A673 (cell line): Measurements from ENCODE around the gene C16orf82. TPM values are rescaled to one million over a fixed set of nuclear protein-coding genes. Genes with fewer than 3 reads are reported as not detected.

ENCODE experiments used
- BruUV-seq: library from RNA; stranded (reverse); fragments of 400-500 nt; replicated peaks from 2 replicates; lab custom pipeline; 2021; lab: Mats Ljungman, UMichigan
- CTCF ChIA-PET: fragments of 300-600 bp; sonication (Branson Sonifier 250); formaldehyde crosslinking; loops from one replicate; lab custom pipeline; 2022; ENCODE audit warnings: antibody characterized with exemption; lab: Charles Lee
- POLR2A ChIA-PET: fragments of 300-600 bp; sonication (Branson Sonifier 250); formaldehyde crosslinking; loops from one replicate; lab custom pipeline; 2022; ENCODE audit warnings: antibody characterized with exemption; ENCODE audit not compliant: low non-redundant PET; lab: Charles Lee
- DNase-seq: peaks from one replicate; pipeline ENCODE4 v3.0.0-alpha.2; 2015; ENCODE audit warnings: low spot score
- H3K27ac ChIP-seq: fragments of 200-600 bp; sonication (generic); 2 replicates; pipeline ENCODE4 v1.5.1; 2016; ENCODE audit warnings: mixed run types, low read depth, mild to moderate bottlenecking, mixed read lengths, antibody characterized with exemption, low read length; ENCODE audit not compliant: poor library complexity, severe bottlenecking
- H3K27me3 ChIP-seq: fragments of 200-600 bp; sonication (generic); replicated peaks from 2 replicates; pipeline ENCODE4 v1.6.1; 2017; ENCODE audit warnings: mixed run types, low read depth, mild to moderate bottlenecking, mixed read lengths, antibody characterized with exemption, low read length; ENCODE audit not compliant: insufficient read depth, poor library complexity
- H3K36me3 ChIP-seq: fragments of 200-600 bp; sonication (generic); 2 replicates; pipeline ENCODE4 v1.6.1; 2016; ENCODE audit warnings: mixed run types, mild to moderate bottlenecking, mixed read lengths, antibody characterized with exemption, low read length; ENCODE audit not compliant: insufficient read depth, poor library complexity, severe bottlenecking
- H3K4me1 ChIP-seq: fragments of 200-600 bp; sonication (generic); 2 replicates; pipeline ENCODE4 v1.6.1; 2017; ENCODE audit warnings: mixed run types, mild to moderate bottlenecking, mixed read lengths, antibody characterized with exemption, low read length; ENCODE audit not compliant: insufficient read depth, poor library complexity, severe bottlenecking
- H3K4me3 ChIP-seq: fragments of 200-600 bp; sonication (generic); 2 replicates; pipeline ENCODE4 v1.5.1; 2016; ENCODE audit warnings: low read depth, mixed run types, mild to moderate bottlenecking, mixed read lengths, low read length; ENCODE audit not compliant: poor library complexity, severe bottlenecking
- H3K9me3 ChIP-seq: fragments of 200-600 bp; sonication (generic); 2 replicates; pipeline ENCODE4 v1.6.1; 2016; ENCODE audit warnings: mixed run types, low read depth, mild to moderate bottlenecking, mixed read lengths, antibody characterized with exemption, low read length; ENCODE audit not compliant: poor library complexity, severe bottlenecking
- EZH2 ChIP-seq: fragments of 200-600 bp; sonication (generic); IDR thresholded peaks from 2 replicates; pipeline ENCODE4 v1.6.1; 2017; ENCODE audit warnings: borderline replicate concordance, low read depth, mild to moderate bottlenecking, mixed read lengths, antibody characterized with exemption, low read length; ENCODE audit not compliant: poor library complexity, severe bottlenecking
- intact Hi-C: fragments of 100-400 bp; cut with micrococcal nuclease; formaldehyde crosslinking; loops from one replicate; pipeline ENCODE4 v1.10.0; 2022; ENCODE audit not compliant: unreplicated experiment
- total RNA-seq: library from RNA; stranded (reverse); gene quantifications from 2 replicates; pipeline ENCODE4 v1.2.3, GENCODE V29; 2021
- TF ChIP-seq, protein P1 (sequence below): fragments of 300-800, 200-600 bp; sonication (generic); conservative IDR thresholded peaks from 2 replicates; pipeline ENCODE4 v1.5.1; 2017; ENCODE audit warnings: low read depth, mild to moderate bottlenecking, antibody characterized with exemption, low read length, moderate library complexity, mixed read lengths

Gene C16orf82
- total RNA-seq, 1 experiment from 2014 or later: not detected

DNA sequence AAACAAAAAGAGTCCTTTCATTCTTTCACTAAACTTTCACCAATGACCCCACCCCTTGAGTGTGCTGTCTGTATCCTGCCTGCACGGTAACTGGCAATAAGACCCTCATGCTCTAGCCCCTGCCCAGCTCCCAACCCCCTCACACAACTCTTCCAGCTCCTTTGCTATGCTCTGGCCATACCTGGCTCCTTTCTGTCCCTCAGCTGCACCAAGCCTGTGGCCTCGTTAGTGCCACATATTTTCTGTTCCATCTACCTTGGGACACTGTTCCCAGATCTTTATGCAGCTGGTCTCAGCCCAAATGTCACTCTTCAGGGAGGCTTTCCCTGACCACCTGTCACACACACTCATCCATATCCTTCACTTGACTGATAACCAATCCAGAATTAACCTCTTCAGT, 47.3 kb downstream of the C16orf82 start:
- Histone ChIP-seq H3K4me1 (peaks cover 5% of the 10 kb centered on the region), H3K36me3 (no peaks in the 10 kb centered on the region), H3K27me3 (peaks cover 2% of the 10 kb centered on the region), H3K4me3 (no peak overlapping the region), H3K27ac (no peak overlapping the region), H3K9me3 (no peaks in the 10 kb centered on the region)
- TF ChIP-seq EZH2: no peak
- TF ChIP-seq, protein P1, sequence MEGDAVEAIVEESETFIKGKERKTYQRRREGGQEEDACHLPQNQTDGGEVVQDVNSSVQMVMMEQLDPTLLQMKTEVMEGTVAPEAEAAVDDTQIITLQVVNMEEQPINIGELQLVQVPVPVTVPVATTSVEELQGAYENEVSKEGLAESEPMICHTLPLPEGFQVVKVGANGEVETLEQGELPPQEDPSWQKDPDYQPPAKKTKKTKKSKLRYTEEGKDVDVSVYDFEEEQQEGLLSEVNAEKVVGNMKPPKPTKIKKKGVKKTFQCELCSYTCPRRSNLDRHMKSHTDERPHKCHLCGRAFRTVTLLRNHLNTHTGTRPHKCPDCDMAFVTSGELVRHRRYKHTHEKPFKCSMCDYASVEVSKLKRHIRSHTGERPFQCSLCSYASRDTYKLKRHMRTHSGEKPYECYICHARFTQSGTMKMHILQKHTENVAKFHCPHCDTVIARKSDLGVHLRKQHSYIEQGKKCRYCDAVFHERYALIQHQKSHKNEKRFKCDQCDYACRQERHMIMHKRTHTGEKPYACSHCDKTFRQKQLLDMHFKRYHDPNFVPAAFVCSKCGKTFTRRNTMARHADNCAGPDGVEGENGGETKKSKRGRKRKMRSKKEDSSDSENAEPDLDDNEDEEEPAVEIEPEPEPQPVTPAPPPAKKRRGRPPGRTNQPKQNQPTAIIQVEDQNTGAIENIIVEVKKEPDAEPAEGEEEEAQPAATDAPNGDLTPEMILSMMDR: no peak
- no peak for DNase-seq
- CTCF ChIA-PET: no interaction called here
- intact Hi-C loops: loop anchor here (10.0 kb wide), 2 partner anchors 1419 to 1879 kb away; partner anchors contain the start of gene HS3ST4
- BruUV-seq: no TSS peak
- POLR2A ChIA-PET: no interaction called here

DNA sequence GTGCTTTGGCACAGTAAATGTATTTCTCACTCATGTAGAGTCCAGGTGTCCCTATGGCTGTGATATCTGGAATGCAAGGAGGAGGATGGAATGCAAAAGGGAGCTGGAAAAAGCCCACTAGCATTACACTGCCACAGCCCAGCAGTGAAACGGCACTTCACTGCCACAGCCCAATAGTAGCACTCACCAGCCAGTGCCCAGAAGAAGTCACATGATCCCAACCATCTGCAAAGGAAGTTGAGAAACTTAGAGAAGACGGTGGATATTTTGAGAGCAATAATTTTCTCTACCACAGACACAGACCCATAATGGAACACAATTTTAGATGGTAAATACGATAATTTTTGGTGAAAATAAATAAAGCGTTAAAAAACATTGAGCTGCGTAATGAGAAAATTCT, 51.8 kb downstream of the C16orf82 start:
- POLR2A ChIA-PET: interaction anchor here (0.5 kb wide), 1 partner anchor 1020 kb away, joined by 7 read pairs; no protein-coding TSS in a partner anchor

More for the DNA sequence above, 51.8 kb downstream of the C16orf82 start:
- BruUV-seq: no TSS peak
- TF ChIP-seq, protein P1: no peak
- no peak for TF ChIP-seq EZH2
- CTCF ChIA-PET: interaction anchor here (0.6 kb wide), 1 partner anchor 109 kb away, joined by 3 read pairs; no protein-coding TSS in a partner anchor
- Histone ChIP-seq H3K4me3 (no peak overlapping the region), H3K27me3 (peaks cover 6% of the 10 kb centered on the region), H3K9me3 (no peaks in the 10 kb centered on the region), H3K36me3 (no peaks in the 10 kb centered on the region), H3K4me1 (no peaks in the 10 kb centered on the region), H3K27ac (no peak overlapping the region)
- intact Hi-C loops: loop anchor here (10.0 kb wide), 2 partner anchors 1424 to 1884 kb away; partner anchors contain the start of gene HS3ST4
- DNase-seq: no peak

Other genes with a start within 250 kb of the C16orf82 start
- 8.8 and 11.1 TPM in 2 replicates for gene KDM8, start 136.6 kb downstream of the C16orf82 start, total RNA-seq
- 45.7 and 53.0 TPM in 2 replicates for gene NSMCE1, start 201.8 kb downstream of the C16orf82 start, total RNA-seq
- 22.9 and 27.4 TPM in 2 replicates for gene IL4R, start 247.0 kb downstream of the C16orf82 start, total RNA-seq